ENCODE measurements around the gene ABTB2.
"Not testable (repeated sequence)": the region's sequence is repeated elsewhere in the genome, so short reads cannot be mapped to it uniquely, and the experiment has no call there.

ABTB2 gene

GRCh38 chr11:34260072-34260575 is 97.7 kb downstream of the ABTB2 start:
- no peak for DNase-seq

GRCh38 chr11:34259087-34259486 is 98.7 kb downstream of the ABTB2 start:
- DNase-seq = no peak

GRCh38 chr11:34256626-34257025 is 101.2 kb downstream of the ABTB2 start:
- DNase-seq = no peak

- DNase-seq = no peak
Observed at GRCh38 chr11:34256150-34256549, 101.7 kb downstream of the ABTB2 start.

- no peak for DNase-seq
Observed at GRCh38 chr11:34255101-34255500, 102.7 kb downstream of the ABTB2 start.

- DNase-seq = no peak
Observed at GRCh38 chr11:34254011-34254410, 103.8 kb downstream of the ABTB2 start.

- DNase-seq = peak; percentile 7
Observed at GRCh38 chr11:34252651-34253050, 105.2 kb downstream of the ABTB2 start.

- DNase-seq = no peak
Observed at GRCh38 chr11:34252015-34252414, 105.8 kb downstream of the ABTB2 start.

- DNase-seq = no peak
Observed at GRCh38 chr11:34251589-34251980, 106.2 kb downstream of the ABTB2 start.

GRCh38 chr11:34250732-34251588 is 106.8 kb downstream of the ABTB2 start:
- DNase-seq = no peak

- DNase-seq = no peak
Observed at GRCh38 chr11:34250211-34250610, 107.6 kb downstream of the ABTB2 start.

- no peak for DNase-seq
Observed at GRCh38 chr11:34249439-34249838, 108.4 kb downstream of the ABTB2 start.

GRCh38 chr11:34246511-34246910 is 111.3 kb downstream of the ABTB2 start:
- DNase-seq = not testable (repeated sequence)

- DNase-seq = no peak
Observed at GRCh38 chr11:34245041-34245440, 112.8 kb downstream of the ABTB2 start.

GRCh38 chr11:34243600-34244464 is 114.0 kb downstream of the ABTB2 start:
- peak; percentile 4 for DNase-seq

GRCh38 chr11:34242037-34242625 is 115.7 kb downstream of the ABTB2 start:
- no peak for DNase-seq

- DNase-seq = no peak
Observed at GRCh38 chr11:34240150-34240494, 117.7 kb downstream of the ABTB2 start.

GRCh38 chr11:34239465-34240149 is 118.2 kb downstream of the ABTB2 start:
- DNase-seq = no peak

- no peak for DNase-seq
Observed at GRCh38 chr11:34238966-34239365, 118.8 kb downstream of the ABTB2 start.

- DNase-seq = no peak
Observed at GRCh38 chr11:34238533-34238932, 119.3 kb downstream of the ABTB2 start.

GRCh38 chr11:34236572-34236971 is 121.2 kb downstream of the ABTB2 start:
- no peak for DNase-seq

- DNase-seq = no peak
Observed at GRCh38 chr11:34235591-34236071, 122.2 kb downstream of the ABTB2 start.

- no peak for DNase-seq
Observed at GRCh38 chr11:34235189-34235588, 122.6 kb downstream of the ABTB2 start.

Data from DMS79 treated with DMSO at 0.1 percent for 48 hours (cell line).